Measurements from ENCODE around the gene CDKN2D. TPM values are rescaled to one million over a fixed set of nuclear protein-coding genes. Genes with fewer than 3 reads are reported as not detected.

Gene CDKN2D
- total and polyA plus RNA-seq, 2 of the 8 experiments (the other 6 are each of a cell fraction or from before 2014, with no cell fraction given) = 3.0 to 4.0 TPM

DNA sequence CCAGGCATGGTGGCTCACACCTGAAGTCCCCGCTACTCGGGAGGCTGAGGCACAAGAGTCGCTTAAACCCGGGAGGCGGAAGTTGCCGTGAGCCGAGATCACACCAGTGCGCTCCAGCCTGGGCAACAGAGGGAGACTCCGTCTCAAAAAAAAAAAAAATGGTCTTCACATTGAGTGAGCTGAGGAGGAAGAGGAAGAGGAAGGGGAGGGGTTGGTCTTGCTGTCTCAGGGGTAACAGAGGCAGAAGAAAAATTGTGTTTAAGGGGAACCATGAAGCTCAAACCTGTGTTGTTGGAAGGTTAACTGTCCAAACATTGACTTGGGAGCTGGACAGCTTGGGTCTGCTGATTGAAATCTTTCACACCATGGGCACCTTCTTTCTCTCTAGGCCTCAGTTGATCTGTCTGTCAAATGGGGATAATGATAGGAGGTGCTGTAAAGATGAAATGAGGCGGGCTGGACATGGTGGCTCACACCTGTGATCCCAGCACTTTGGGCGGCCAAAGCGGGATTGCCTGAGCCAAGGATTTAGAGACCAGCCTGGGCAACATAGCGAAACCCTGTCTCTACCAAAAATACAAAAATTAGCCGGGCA lies 46.7 kb upstream of the CDKN2D start:
- Histone ChIP-seq H3K27me3 (replicated peaks in 1 of 4; ENCODE audit: control insufficient read depth in 3 of 4, extremely low read depth in 1 of 4, insufficient read depth in 3 of 4, low read length in 3 of 4) (no peaks in the 10 kb centered on the region), H2BK5ac (ENCODE audit: low read depth, low read length) (no peak overlapping the region), H4K20me1 (replicated peaks in 1 of 2; ENCODE audit: control insufficient read depth in 1 of 2, insufficient read depth in 2 of 2, low read length in 2 of 2) (peaks cover 0 to 2% of the 10 kb centered on the region in 2 experiments), H3K27ac (ENCODE audit: low read depth, low read length) (no peak overlapping the region), H3K4me3 (ENCODE audit: extremely low read depth in 1 of 4, insufficient read depth in 2 of 4, low read depth in 3 of 4, low read length in 4 of 4) (no peak overlapping the region), H3K23ac (ENCODE audit: insufficient read length) (peak overlapping the region; percentile 27), H2BK20ac (ENCODE audit: low read length) (no peak overlapping the region; the same call in 1 of the 2 replicates), H2BK15ac (ENCODE audit: low read length) (no peak overlapping the region), H2BK120ac (replicated peaks; ENCODE audit: low read depth, low read length) (no peak overlapping the region), H4K8ac (ENCODE audit: extremely low read depth, insufficient read depth, low read length) (no peak overlapping the region), H3K79me1 (ENCODE audit: low read depth, low read length) (peaks cover 8% of the 10 kb centered on the region), H4K91ac (replicated peaks; ENCODE audit: insufficient read length, low read length) (no peak overlapping the region), H2AFZ (ENCODE audit: low read length) (no peak overlapping the region), H3K79me2 (ENCODE audit: control insufficient read depth in 1 of 2, insufficient read depth in 2 of 2, low read length in 2 of 2) (no peaks in the 10 kb centered on the region), H3K36me3 (ENCODE audit: control insufficient read depth in 2 of 4, insufficient read depth in 4 of 4, low read length in 3 of 4) (no peaks in the 10 kb centered on the region), H3K23me2 (ENCODE audit: low read depth, low read length) (no peaks in the 10 kb centered on the region), H3K14ac (ENCODE audit: insufficient read length) (no peak overlapping the region), H2AK5ac (ENCODE audit: low read depth, low read length) (no peak overlapping the region), H3K4me1 (replicated peaks in 1 of 4; ENCODE audit: control insufficient read depth in 3 of 4, insufficient read depth in 4 of 4, low read length in 3 of 4) (no peaks in the 10 kb centered on the region), H3K4ac (replicated peaks; ENCODE audit: insufficient read length, low read depth, low read length) (no peak overlapping the region), H3K56ac (replicated peaks; ENCODE audit: insufficient read length, low read depth, low read length) (no peak overlapping the region), H3K18ac (ENCODE audit: extremely low read depth, low read length) (no peak overlapping the region), H3K4me2 (ENCODE audit: insufficient read depth in 1 of 2, low read depth in 2 of 2, low read length in 2 of 2) (no peak overlapping the region), H2BK12ac (ENCODE audit: low read depth, low read length) (no peak overlapping the region), H3K9me3 (ENCODE audit: insufficient read depth in 2 of 2, low read depth in 1 of 2, low read length in 1 of 2) (no peaks in the 10 kb centered on the region), H3K9ac (replicated peaks in 1 of 4; ENCODE audit: extremely low read depth in 1 of 4, low read depth in 3 of 4, low read length in 3 of 4) (no peak overlapping the region), H4K5ac (ENCODE audit: insufficient read length, low read depth, low read length) (no peak overlapping the region)
- POLR2A ChIA-PET (ENCODE audit: partially characterized antibody) = interaction anchor here (0.6 to 1.8 kb wide), 6 partner anchors 11 to 206 kb away, joined by 3 to 7 read pairs (median 4); no protein-coding TSS in a partner anchor
- DNase-seq (ENCODE audit: low read depth in 1 of 2, low spot score in 2 of 2) = no peak
- 96% methylated on average over 13 of the region's 14 CpGs; no CpG with 5 or more reads in 1 of the 2 experiments for WGBS, 2 experiments (ENCODE audit: extremely low coverage in 1 of 2, insufficient coverage in 1 of 2, insufficient read length in 1 of 2, insufficient replicate concordance in 2 of 2, low coverage in 1 of 2, low lambda C conversion rate in 2 of 2, missing lambda C conversion rate in 1 of 2)
- FAIRE-seq = no peak
- CTCF ChIA-PET (ENCODE audit: partially characterized antibody) = interaction anchor here (2.3 kb wide), 1 partner anchor 35 kb away, joined by 13 read pairs; no protein-coding TSS in a partner anchor
- TF ChIP-seq EGR1 (IDR thresholded peaks at IDR 0.05; ENCODE audit: borderline replicate concordance, low read depth, low read length) (no peak), POU5F1 (IDR thresholded peaks at IDR 0.05; ENCODE audit: low read depth, low read length) (no peak), TEAD4 (IDR thresholded peaks at IDR 0.05; ENCODE audit: low read depth, low read length) (no peak), BCL11A (IDR thresholded peaks at IDR 0.05; ENCODE audit: low read depth in 2 of 2, low read length in 2 of 2) (no peak), TAF7 (optimal IDR thresholded peaks at IDR 0.05; ENCODE audit: borderline replicate concordance, low read depth, low read length) (no peak), KDM1A (IDR thresholded peaks at IDR 0.05; ENCODE audit: borderline replicate concordance, low read length) (no peak), SP4 (IDR thresholded peaks at IDR 0.05; ENCODE audit: low read length) (no peak), SIX5 (IDR thresholded peaks at IDR 0.05; ENCODE audit: low read depth, low read length) (no peak)
- TF ChIP-seq, protein P1, sequence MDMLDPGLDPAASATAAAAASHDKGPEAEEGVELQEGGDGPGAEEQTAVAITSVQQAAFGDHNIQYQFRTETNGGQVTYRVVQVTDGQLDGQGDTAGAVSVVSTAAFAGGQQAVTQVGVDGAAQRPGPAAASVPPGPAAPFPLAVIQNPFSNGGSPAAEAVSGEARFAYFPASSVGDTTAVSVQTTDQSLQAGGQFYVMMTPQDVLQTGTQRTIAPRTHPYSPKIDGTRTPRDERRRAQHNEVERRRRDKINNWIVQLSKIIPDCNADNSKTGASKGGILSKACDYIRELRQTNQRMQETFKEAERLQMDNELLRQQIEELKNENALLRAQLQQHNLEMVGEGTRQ (IDR thresholded peaks at IDR 0.05; ENCODE audit: low read length) = no peak
- TF ChIP-seq, protein P2, sequence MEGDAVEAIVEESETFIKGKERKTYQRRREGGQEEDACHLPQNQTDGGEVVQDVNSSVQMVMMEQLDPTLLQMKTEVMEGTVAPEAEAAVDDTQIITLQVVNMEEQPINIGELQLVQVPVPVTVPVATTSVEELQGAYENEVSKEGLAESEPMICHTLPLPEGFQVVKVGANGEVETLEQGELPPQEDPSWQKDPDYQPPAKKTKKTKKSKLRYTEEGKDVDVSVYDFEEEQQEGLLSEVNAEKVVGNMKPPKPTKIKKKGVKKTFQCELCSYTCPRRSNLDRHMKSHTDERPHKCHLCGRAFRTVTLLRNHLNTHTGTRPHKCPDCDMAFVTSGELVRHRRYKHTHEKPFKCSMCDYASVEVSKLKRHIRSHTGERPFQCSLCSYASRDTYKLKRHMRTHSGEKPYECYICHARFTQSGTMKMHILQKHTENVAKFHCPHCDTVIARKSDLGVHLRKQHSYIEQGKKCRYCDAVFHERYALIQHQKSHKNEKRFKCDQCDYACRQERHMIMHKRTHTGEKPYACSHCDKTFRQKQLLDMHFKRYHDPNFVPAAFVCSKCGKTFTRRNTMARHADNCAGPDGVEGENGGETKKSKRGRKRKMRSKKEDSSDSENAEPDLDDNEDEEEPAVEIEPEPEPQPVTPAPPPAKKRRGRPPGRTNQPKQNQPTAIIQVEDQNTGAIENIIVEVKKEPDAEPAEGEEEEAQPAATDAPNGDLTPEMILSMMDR (IDR thresholded peaks at IDR 0.05; ENCODE audit: control extremely low read depth in 1 of 3, insufficient read depth in 1 of 3, low read depth in 1 of 3, low read length in 3 of 3) = no peak

All from H1 (cell line).